Brain microvascular endothelial cell (primary cell): ENCODE results near the gene CRK.

ENCODE experiments used
- DNase-seq: peaks from one replicate; pipeline ENCODE4 v3.0.0-alpha.2; 2020
- H3K27ac ChIP-seq: fragments of 250-450 bp; sonication (Bioruptor Pico); 2 replicates; pipeline ENCODE4 v1.5.1; 2020; ENCODE audit warnings: mild to moderate bottlenecking, moderate library complexity
- H3K27me3 ChIP-seq: fragments of 250-450 bp; sonication (Bioruptor Pico); replicated peaks from 2 replicates; pipeline ENCODE4 v1.5.1; 2020; ENCODE audit warnings: mild to moderate bottlenecking
- H3K36me3 ChIP-seq: fragments of 250-450 bp; sonication (Bioruptor Pico); replicated peaks from 2 replicates; pipeline ENCODE4 v1.5.1; 2020; ENCODE audit warnings: mild to moderate bottlenecking
- H3K4me3 ChIP-seq: 2 replicates; pipeline ENCODE4 v1.5.1; 2011; ENCODE audit warnings: low read depth, mild to moderate bottlenecking, control low read depth, low read length, moderate library complexity
- in situ Hi-C: cut with HindIII; loops from 2 replicates; pipeline ENCODE4 v1.10.0; 2017; ENCODE audit warnings: low sequenced_read_pairs, low pct_ligation_motif_present
- TF ChIP-seq, protein P1 (sequence below): IDR thresholded peaks from 2 replicates; pipeline ENCODE4 v1.5.1; 2011; ENCODE audit warnings: low read depth, mild to moderate bottlenecking, moderate library complexity, low read length, control low read depth, inconsistent platforms; ENCODE audit errors: missing control alignments

CRK gene

DNA sequence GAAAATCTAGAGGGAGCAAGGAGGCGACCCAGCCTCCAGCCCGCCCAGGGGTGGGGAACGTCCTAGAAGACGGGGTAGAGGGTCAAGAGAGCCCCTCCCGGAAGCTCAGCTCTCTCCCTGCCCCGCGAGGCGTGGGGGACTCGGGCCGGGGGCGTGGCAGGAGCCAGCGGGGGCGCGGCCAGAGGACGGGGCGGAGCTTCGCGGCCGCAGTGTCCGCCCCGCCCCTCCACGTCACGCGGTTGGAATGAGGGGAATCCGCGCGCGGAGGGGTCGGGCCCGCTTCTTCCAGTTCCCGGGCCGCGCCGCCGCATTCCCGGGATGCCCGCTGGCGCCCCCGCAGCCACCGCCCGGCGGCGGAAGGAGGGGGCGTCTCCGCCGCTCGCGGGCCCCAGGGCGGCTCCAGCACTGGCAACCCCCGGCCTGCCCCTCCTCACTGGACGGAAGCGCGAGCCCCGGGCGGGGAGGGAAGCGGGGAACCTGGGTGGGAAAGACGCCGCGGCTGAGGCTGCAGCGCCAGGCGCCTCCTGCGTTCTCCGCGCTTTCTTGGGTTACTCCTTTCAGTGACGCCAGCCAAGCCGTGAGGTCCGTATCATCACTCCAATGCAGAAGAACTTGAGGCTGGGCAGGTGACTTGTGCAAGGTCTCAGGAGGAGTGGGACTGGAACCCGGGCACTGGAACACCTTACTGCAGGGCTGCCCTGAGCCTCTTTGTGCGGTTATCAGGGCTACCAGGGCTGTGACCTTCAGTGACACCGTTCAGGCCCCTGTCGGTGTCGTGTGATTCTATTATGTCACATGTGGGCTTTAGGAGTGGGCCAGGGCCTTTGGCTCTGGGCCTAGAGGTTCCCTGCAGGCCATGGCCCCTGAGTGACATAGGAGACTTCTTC is 32.1 kb upstream of the CRK start:
- TF ChIP-seq, protein P1, sequence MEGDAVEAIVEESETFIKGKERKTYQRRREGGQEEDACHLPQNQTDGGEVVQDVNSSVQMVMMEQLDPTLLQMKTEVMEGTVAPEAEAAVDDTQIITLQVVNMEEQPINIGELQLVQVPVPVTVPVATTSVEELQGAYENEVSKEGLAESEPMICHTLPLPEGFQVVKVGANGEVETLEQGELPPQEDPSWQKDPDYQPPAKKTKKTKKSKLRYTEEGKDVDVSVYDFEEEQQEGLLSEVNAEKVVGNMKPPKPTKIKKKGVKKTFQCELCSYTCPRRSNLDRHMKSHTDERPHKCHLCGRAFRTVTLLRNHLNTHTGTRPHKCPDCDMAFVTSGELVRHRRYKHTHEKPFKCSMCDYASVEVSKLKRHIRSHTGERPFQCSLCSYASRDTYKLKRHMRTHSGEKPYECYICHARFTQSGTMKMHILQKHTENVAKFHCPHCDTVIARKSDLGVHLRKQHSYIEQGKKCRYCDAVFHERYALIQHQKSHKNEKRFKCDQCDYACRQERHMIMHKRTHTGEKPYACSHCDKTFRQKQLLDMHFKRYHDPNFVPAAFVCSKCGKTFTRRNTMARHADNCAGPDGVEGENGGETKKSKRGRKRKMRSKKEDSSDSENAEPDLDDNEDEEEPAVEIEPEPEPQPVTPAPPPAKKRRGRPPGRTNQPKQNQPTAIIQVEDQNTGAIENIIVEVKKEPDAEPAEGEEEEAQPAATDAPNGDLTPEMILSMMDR, result peak; percentile 19
- peak; percentile 67 for DNase-seq
- H3K4me3 ChIP-seq, result peak overlapping the region; percentile 46
- H3K36me3 ChIP-seq, result peaks cover 6% of the 10 kb centered on the region
- in situ Hi-C loops, result no loop called here
- H3K27me3 ChIP-seq, result no peaks in the 10 kb centered on the region
- peak overlapping the region; percentile 71 for H3K27ac ChIP-seq

GRCh38 chr17:1486802-1487695 is 31.0 kb upstream of the CRK start:
- TF ChIP-seq, protein P1, result no peak
- no peaks in the 10 kb centered on the region for H3K27me3 ChIP-seq
- peak overlapping the region; percentile 46 for H3K4me3 ChIP-seq
- H3K27ac ChIP-seq, result peak overlapping the region; percentile 71
- H3K36me3 ChIP-seq, result peaks cover 10% of the 10 kb centered on the region
- peak; percentile 34 for DNase-seq
- in situ Hi-C loops, result no loop called here

DNA sequence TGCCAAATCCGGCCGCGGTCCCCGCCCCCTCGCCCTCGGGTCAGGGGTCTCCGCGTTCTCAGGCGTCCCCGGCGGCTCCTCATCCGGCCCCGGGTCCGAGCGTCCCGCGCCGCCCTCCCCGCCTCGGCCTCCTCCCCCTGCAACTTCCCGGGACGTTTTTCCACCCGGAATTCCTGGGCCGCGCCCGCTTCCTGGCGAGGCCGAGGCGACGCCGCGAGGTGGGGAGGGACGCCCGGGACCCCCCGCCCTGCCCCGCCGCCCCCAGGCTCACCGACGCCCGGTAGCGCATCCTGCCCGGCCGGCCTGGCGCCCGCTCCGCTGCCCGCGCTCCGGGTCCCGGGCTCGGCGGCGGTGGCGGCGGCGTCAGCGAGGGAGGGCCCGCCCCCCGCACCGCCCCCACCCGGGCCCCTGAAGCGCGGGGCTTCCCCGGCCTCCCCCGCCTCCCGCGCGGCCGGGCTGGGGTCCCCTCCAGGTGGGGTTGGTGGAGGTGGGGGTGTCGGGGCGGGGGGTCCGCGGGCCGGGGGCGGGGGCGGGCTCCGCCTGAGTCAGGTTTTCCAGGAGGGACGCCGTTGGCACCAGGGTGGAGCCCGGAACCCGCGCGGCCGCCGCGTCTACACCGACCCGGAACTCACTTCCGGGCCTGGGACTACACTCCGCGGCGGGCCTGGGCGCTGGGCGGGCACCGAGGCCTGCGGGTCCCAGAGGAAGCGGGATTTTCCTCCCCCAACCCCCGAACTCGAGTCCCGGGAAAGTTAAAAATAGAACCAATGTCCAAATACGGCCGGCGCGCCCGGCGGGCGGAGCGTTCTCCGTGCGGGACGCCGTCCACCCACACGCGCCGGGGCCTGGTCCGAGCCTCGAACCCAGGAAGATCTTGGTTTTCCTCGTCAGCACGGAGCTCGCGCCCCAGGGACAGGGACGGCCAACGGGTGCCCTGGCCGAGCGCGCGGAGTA is 29.7 kb upstream of the CRK start:
- Histone ChIP-seq H3K27ac (peak overlapping the region; percentile 51), H3K36me3 (peaks cover 18% of the 10 kb centered on the region), H3K27me3 (no peaks in the 10 kb centered on the region), H3K4me3 (peak overlapping the region; percentile 59)
- TF ChIP-seq, protein P1, result no peak
- peak; percentile 36 for DNase-seq
- in situ Hi-C loops, result no loop called here

DNA sequence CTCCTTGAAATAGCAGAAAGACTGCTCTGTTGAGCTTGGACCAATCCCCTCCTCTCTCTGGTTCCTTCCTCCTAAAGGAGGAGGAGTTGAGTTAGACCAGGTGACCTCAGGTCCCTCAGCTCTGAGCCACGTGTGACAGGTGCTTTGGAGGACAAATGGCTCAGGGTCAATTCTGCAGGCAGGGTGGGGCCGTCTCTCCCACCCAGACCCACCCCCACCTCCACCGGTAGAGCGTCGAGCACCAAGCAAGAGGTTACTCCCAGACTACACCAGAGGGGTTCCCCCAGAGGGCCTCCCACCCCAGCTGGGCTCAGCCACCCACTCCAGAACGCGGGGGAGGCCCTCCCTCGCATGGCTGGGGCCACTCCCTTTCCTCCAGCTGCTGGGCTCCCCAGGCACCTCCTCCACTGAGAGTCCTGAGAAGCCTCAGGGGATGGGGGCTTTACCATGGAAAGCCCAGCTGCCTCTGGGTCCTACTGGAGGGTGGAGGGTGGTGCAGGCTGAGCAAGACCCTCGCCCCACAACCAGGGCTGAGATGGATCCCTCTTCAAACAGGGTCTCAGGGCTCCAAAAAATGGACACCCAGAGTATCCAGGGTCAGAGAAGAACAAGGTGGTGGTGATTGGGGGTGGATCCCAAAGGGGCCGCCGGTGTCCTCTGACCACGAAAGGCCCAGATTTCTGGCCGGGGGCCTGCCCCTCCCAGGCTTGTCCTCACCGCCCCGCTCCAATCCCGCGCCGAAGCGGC is 28.8 kb upstream of the CRK start:
- TF ChIP-seq, protein P1, result peak; percentile 42
- peak overlapping the region; percentile 59 for H3K4me3 ChIP-seq
- no peak for DNase-seq
- no peaks in the 10 kb centered on the region for H3K27me3 ChIP-seq
- H3K27ac ChIP-seq, result peak overlapping the region; percentile 44
- in situ Hi-C loops, result no loop called here
- peaks cover 22% of the 10 kb centered on the region for H3K36me3 ChIP-seq
